CD14-positive monocyte (primary cell): ENCODE data around the gene FARP1. TPM values are rescaled to one million over a fixed set of nuclear protein-coding genes. Genes with fewer than 3 reads are reported as not detected.

Experiments
- DNase-seq, 3 donors: peaks; one replicate each; pipeline ENCODE4 v3.0.0-alpha.2; 2011 to 2022
- H2AFZ ChIP-seq: 2 replicates; pipeline ENCODE4 v1.6.0; 2012; ENCODE audit warnings: mild to moderate bottlenecking, low read depth, low read length, inconsistent platforms; ENCODE audit not compliant: insufficient read depth, poor library complexity, severe bottlenecking
- H3K27ac ChIP-seq, 2 donors: 1 replicate in 1 of 2; 2 replicates in 1 of 2; pipeline ENCODE4 v1.5.1; 2012 to 2013; ENCODE audit warnings: low read length in 2 of 2, control low read depth in 1 of 2, inconsistent platforms in 1 of 2, low read depth in 1 of 2, mild to moderate bottlenecking in 1 of 2
- H3K27me3 ChIP-seq, 2 donors: one replicate each; pipeline versions ENCODE4 v1.6.0 to v1.6.1; 2011 to 2013; ENCODE audit warnings: low read length in 2 of 2; ENCODE audit not compliant: control insufficient read depth in 2 of 2, insufficient read depth in 2 of 2
- H3K36me3 ChIP-seq, 2 donors: replicated peaks in 1 of 2; 1 replicate in 1 of 2; 2 replicates in 1 of 2; pipeline versions ENCODE4 v1.5.1 to v1.6.1; 2012 to 2013; ENCODE audit warnings: low read length in 2 of 2, control low read depth in 1 of 2, inconsistent platforms in 1 of 2, mild to moderate bottlenecking in 1 of 2; ENCODE audit not compliant: insufficient read depth in 2 of 2, control insufficient read depth in 1 of 2
- H3K4me1 ChIP-seq, 2 donors: 1 replicate in 1 of 2; 2 replicates in 1 of 2; pipeline versions ENCODE4 v1.5.1 to v1.6.1; 2012 to 2013; ENCODE audit warnings: low read length in 2 of 2, control low read depth in 1 of 2, inconsistent platforms in 1 of 2, mild to moderate bottlenecking in 1 of 2, moderate library complexity in 1 of 2; ENCODE audit not compliant: insufficient read depth in 2 of 2, control insufficient read depth in 1 of 2
- H3K4me2 ChIP-seq: replicated peaks from 2 replicates; pipeline ENCODE3; 2012; ENCODE audit warnings: low read length, moderate library complexity, mild to moderate bottlenecking; ENCODE audit not compliant: poor library complexity, severe bottlenecking; ENCODE audit errors: extremely low read depth
- H3K4me3 ChIP-seq, 3 experiments: fragments of 200-600 bp in 1 of 3; sonication (generic) in 1 of 3; replicated peaks in 1 of 3; 1 replicate in 2 of 3; 2 replicates in 1 of 3; pipeline ENCODE4 v1.5.1; 2011 to 2013; ENCODE audit warnings: low read length in 3 of 3, mild to moderate bottlenecking in 3 of 3, control low read depth in 2 of 3, low read depth in 2 of 3, inconsistent platforms in 1 of 3, moderate library complexity in 1 of 3
- H3K79me2 ChIP-seq: 2 replicates; pipeline ENCODE4 v1.6.0; 2012; ENCODE audit warnings: mild to moderate bottlenecking, control low read depth, inconsistent platforms, low read length, moderate library complexity; ENCODE audit not compliant: insufficient read depth
- H3K9ac ChIP-seq: 2 replicates; pipeline ENCODE4 v1.6.0; 2017; ENCODE audit warnings: low read length, mild to moderate bottlenecking; ENCODE audit not compliant: insufficient read depth, poor library complexity, severe bottlenecking
- H3K9me3 ChIP-seq, 2 donors: replicated peaks in 1 of 2; 1 replicate in 1 of 2; 2 replicates in 1 of 2; pipeline versions ENCODE4 v1.5.1 to v1.6.1; 2012 to 2013; ENCODE audit warnings: low read length in 2 of 2, control low read depth in 1 of 2; ENCODE audit not compliant: control insufficient read depth in 1 of 2, insufficient read depth in 1 of 2
- H4K20me1 ChIP-seq: 2 replicates; pipeline ENCODE4 v1.6.0; 2012; ENCODE audit warnings: mild to moderate bottlenecking, low read length, control low read depth, moderate library complexity; ENCODE audit not compliant: insufficient read depth
- H3K27ac Mint-ChIP-seq, 7 donors: one replicate each; pipeline ENCODE4 v1.8.0; 2020; ENCODE audit warnings: mild to moderate bottlenecking in 7 of 7, mixed read lengths in 7 of 7, moderate library complexity in 6 of 7, inconsistent platforms in 2 of 7
- H3K27me3 Mint-ChIP-seq, 3 donors: one replicate each; pipeline ENCODE4 v1.8.0; 2021 to 2022; ENCODE audit warnings: low read depth in 3 of 3, mild to moderate bottlenecking in 3 of 3, mixed read lengths in 3 of 3, moderate library complexity in 3 of 3, inconsistent platforms in 1 of 3
- H3K36me3 Mint-ChIP-seq, 2 donors: one replicate each; pipeline ENCODE4 v1.8.0; 2020; ENCODE audit warnings: mixed read lengths in 2 of 2, inconsistent platforms in 1 of 2, mild to moderate bottlenecking in 1 of 2
- H3K4me1 Mint-ChIP-seq: one replicate; pipeline ENCODE4 v1.8.0; 2020; ENCODE audit warnings: mild to moderate bottlenecking, mixed read lengths
- H3K4me3 Mint-ChIP-seq, 2 donors: one replicate each; pipeline ENCODE4 v1.8.0; 2020; ENCODE audit warnings: mild to moderate bottlenecking in 2 of 2, mixed read lengths in 2 of 2, moderate library complexity in 1 of 2
- H3K9me3 Mint-ChIP-seq, 7 donors: one replicate each; pipeline ENCODE4 v1.8.0; 2020 to 2022; ENCODE audit warnings: mixed read lengths in 7 of 7, mild to moderate bottlenecking in 6 of 7, moderate library complexity in 6 of 7, inconsistent platforms in 2 of 7
- CTCF ChIP-seq: fragments of 200-600 bp; IDR thresholded peaks from one replicate; pipeline ENCODE4 v1.8.0; 2022; ENCODE audit warnings: antibody characterized with exemption, mild to moderate bottlenecking
- WGBS: methylation state at CpG from one replicate; pipeline ENCODE4 v1.1.5; 2013; ENCODE audit warnings: missing lambda C conversion rate; ENCODE audit not compliant: insufficient coverage; 5-methylcytosine and 5-hydroxymethylcytosine counted together
- intact Hi-C, 2 donors: fragments of 100-400 bp; cut with micrococcal nuclease; formaldehyde crosslinking; loops; one replicate each; pipeline versions ENCODE4 v1.15.0 to v1.15.1; 2023
- polyA plus RNA-seq, 3 donors: library from polyadenylated mRNA; depleted of rRNA in 1 of 3; unstranded in 2 of 3; stranded (reverse) in 1 of 3; fragments of 300-500 nt in 2 of 3; fragments of >200 nt in 1 of 3; fragmentation: Illumina TruSeq in 2 of 3; gene quantifications; 1 replicate in 2 of 3; 2 replicates in 1 of 3; pipeline ENCODE4 v1.2.3, GENCODE V29; 2012 to 2021

The FARP1 gene
- polyA plus RNA-seq, 3 donors, result 0.01 to 0.16 (median 0.12) TPM

DNA sequence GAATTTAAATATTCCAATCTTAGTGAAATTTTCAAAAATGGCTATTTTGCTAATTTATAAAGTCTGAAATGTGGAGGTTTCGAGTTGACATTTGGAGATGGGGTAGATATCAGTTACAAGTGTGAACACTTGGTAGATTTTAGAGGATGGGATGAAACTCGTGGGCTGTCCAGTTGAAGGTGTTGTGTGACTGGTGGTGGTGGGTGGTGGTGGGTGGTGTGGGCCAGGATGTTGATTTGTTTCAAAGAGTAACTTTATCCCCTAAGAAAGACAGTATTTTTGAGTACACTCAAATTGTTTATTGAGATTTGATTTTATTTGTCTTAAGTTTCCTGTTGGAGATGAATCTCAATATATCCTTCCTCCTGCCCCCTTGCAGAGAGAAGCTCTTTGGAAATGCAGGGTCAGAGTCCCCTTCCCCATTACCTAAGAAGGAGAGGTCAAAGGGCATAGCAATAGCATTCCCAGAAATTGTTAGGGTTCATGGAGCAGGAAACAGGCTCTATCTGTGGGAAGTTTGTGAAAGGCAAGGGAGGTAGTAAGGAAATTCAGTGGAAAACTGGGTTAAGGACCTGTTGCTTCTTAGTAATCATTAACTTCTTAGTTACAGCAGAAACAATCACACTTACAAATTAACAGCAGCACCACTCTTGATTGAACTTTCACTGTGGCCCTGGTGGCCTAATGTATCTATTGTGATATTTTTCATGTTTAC is 167.7 kb downstream of the FARP1 start:
- Mint-ChIP-seq H3K36me3 (no peaks in the 10 kb centered on the region), H3K9me3 (peaks cover 0 to 8% (median 0%) of the 10 kb centered on the region in 7 donors), H3K27me3 (peaks cover 0 to 5% (median 3%) of the 10 kb centered on the region in 3 donors), H3K27ac (no peak overlapping the region), H3K4me3 (no peak overlapping the region), H3K4me1 (no peaks in the 10 kb centered on the region)
- Histone ChIP-seq H3K4me1 (no peaks in the 10 kb centered on the region), H3K4me3 (no peak overlapping the region), H4K20me1 (no peaks in the 10 kb centered on the region), H3K79me2 (no peaks in the 10 kb centered on the region), H2AFZ (no peak overlapping the region), H3K27ac (no peak overlapping the region), H3K36me3 (no peaks in the 10 kb centered on the region), H3K27me3 (no peaks in the 10 kb centered on the region), H3K9me3 (no peaks in the 10 kb centered on the region), H3K4me2 (no peak overlapping the region), H3K9ac (no peak overlapping the region)
- intact Hi-C loops, result no loop called here
- no peak for DNase-seq
- whole genome bisulfite sequencing, result 95% methylated on average over 2 of the region's 2 CpGs
- no peak for TF ChIP-seq CTCF

DNA sequence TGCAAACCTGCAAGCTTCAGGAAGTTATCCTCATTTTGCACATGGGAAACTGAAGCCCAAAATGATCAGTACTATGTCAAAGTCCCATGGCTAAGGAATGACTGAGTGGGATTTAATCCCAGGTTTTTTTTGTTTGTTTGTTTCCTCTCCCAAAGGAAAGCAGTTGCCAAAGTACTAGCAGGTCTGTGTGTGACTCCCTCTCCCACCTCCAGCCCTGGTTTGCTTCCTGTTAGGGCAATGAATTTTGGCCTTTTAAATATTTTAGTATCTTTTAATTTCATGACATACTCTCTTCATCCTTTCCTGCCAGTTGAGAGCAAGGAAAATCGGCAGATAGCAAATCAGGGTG is 168.3 kb downstream of the FARP1 start:
- no peak for DNase-seq
- Mint-ChIP-seq H3K36me3 (no peaks in the 10 kb centered on the region), H3K27me3 (peaks cover 0 to 5% (median 3%) of the 10 kb centered on the region in 3 donors), H3K4me1 (no peaks in the 10 kb centered on the region), H3K4me3 (no peak overlapping the region), H3K27ac (no peak overlapping the region), H3K9me3 (peaks cover 0 to 8% (median 0%) of the 10 kb centered on the region in 7 donors)
- no peak for TF ChIP-seq CTCF
- no peaks in the 10 kb centered on the region for H3K9me3 ChIP-seq
- no CpG with 5 or more reads among the region's 1 CpG for WGBS
- no peaks in the 10 kb centered on the region for H3K27me3 ChIP-seq
- no peak overlapping the region for H3K4me3 ChIP-seq
- no peak overlapping the region for H3K4me2 ChIP-seq
- no peak overlapping the region for H3K27ac ChIP-seq
- no peaks in the 10 kb centered on the region for H3K4me1 ChIP-seq
- H3K9ac ChIP-seq, result no peak overlapping the region
- H3K79me2 ChIP-seq, result no peaks in the 10 kb centered on the region
- H2AFZ ChIP-seq, result no peak overlapping the region
- no peaks in the 10 kb centered on the region for H4K20me1 ChIP-seq
- intact Hi-C loops, result no loop called here
- no peaks in the 10 kb centered on the region for H3K36me3 ChIP-seq
